GM21619 (cell line): Measurements from ENCODE around the gene MORN3.
"Not testable (repeated sequence)": the region's sequence is repeated elsewhere in the genome, so short reads cannot be mapped to it uniquely, and the experiment has no call there.

Experiments
- ATAC-seq: cut with Tn5 transposase; IDR thresholded peaks from one replicate; pipeline ENCODE4 v1.9.1; 2021; ENCODE audit not compliant: unreplicated experiment

MORN3 gene, protein sequence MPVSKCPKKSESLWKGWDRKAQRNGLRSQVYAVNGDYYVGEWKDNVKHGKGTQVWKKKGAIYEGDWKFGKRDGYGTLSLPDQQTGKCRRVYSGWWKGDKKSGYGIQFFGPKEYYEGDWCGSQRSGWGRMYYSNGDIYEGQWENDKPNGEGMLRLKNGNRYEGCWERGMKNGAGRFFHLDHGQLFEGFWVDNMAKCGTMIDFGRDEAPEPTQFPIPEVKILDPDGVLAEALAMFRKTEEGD

DNA sequence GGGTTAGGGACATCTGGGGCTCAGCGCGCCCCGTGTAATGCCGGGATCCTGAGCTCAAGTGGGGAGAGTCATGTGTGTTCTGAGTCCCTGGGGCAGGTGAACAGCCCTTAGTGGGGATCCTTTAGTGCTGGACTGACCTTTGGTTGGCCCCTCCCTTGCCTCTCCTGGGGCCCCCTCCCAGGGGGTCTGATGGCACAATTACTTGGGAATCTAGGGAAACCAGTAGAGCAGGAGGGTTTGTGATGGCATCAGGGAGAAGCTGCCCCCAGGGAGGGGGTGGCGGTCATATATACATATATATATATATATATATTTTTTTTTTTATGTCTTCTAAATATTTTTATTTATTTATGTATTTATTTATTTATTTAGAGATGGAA lies at the start of gene MORN3:
TSS of gene MORN3 (minus strand) at position 134 of the 380 bp plus-strand sequence. CDS start 171 bp downstream, outside the sequence.
- no peak for ATAC-seq

DNA sequence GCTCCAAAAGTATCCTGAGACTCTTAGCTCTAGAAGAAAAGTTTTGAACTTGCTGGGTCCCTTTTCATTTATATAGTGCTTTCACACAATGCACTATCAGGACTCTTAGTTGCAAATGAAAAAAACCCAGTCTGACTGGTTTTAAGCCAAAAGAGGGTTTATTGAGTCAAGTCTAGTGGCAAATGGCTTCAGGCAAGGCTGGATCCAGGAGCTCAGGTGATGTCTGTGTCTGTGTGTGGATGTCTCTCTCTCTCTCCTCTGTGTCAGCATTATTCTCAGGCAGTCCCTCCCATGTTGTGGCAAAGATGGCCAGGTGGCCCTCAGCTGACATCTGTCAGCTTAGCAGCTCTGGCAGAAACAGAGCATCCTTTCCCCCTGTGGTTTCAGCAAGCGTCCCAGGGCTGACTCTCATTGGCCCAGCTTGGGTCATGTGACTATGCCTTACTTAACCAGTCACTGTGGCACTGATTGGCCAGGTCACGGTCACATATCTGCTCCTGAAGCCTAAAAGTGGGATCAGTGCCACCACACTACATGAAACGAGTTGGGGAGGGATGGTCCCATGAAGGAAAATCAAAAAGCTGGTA lies 49.3 kb upstream of the MORN3 start:
- ATAC-seq = no peak

DNA sequence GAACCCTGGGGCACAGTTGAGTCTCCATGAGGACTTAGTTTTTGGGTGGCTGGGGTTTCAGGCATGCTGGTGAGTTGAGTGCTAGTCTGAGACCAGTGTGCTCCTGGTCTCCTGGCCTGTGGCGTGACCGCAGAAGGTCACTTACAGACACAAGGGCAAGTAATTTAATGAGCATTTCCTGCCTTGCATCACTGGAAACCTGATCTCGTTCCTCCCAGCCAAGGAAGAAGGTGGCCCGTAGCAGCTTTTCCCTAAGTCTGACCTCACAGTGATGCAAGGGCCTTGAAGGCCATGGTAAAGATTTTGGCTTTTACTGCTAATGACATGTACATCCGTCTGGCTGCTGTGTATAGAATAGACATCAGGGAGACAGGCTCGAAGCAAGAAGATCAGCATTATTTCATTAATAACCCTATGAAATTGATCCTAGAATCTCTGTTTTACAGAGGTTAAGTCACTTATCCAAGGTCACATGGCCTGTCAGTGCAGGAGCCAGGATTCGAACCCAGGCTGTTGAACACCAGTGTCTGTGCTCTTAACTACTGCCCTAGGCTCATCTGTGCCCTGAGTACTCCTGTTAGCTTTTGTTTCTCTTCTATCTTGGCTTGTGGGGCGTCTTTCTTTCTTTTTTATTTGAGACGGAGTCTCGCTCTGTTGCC lies 47.7 kb upstream of the MORN3 start:
- no peak for ATAC-seq

DNA sequence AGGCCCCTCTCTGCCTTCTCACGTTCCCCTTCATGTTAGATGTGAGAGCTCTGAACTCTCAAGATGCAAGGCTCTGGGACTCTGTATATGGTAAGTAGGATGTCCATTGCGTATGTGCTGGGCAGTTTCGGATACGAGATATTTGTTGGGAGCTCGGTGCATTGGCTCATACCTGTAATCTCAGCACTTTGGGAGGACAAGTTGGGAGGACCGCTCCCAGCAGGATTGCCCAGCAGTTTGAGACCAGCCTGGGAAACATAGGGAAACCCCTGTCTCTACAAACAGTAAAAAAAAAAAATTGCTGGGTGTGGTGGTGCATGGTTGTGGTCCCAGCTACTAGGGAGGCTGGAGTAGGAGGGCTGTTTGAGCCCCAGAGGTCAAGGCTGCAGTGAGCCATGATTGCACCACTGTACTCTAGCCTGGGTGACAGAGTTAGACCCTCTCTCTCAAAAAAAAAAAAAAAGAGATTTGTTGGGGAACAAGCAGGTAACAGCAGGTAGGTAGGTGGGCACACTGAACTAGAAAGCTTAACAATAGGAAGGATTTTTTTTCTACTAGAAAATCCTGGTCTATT lies 46.5 kb upstream of the MORN3 start:
- ATAC-seq = no peak

DNA sequence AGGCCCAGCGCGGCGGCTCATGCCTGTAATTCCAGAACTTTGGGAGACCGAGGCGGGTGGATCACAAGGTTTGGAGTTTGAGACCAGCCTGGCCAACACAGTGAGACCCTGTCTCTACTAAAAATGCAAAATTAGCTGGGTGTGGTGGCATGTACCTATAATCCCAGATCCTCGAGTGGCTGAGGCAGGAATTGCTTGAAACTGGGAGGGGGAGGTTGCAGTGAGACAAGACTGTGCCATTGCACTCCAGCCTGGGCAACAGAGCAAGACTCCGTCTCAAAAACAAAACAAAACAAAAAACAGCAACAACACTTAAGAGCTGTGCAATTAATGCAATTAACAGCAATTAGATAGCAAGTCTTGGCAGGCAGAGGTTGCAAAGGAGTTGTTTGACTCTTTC lies 45.6 kb upstream of the MORN3 start:
- not testable (repeated sequence) for ATAC-seq

DNA sequence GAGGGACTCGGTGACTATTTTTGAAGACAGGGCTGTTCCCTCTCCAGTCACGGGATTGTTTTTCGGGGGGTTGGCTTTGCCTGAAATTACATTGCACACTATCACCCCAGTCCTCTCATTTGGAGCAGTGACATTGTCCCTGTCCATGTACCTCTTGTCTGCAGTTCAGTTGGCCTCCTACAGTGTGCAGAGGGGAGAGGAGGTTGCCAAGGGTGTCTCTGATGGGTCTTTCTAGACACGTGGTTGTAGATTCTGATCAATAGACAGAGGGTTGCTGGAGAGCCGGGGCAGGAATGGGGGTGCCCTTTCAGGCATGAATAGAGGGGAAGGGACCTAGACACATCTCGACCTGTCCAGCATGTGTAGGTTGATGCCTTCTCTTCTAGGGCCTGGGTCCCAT lies 44.3 kb upstream of the MORN3 start:
- ATAC-seq = no peak

DNA sequence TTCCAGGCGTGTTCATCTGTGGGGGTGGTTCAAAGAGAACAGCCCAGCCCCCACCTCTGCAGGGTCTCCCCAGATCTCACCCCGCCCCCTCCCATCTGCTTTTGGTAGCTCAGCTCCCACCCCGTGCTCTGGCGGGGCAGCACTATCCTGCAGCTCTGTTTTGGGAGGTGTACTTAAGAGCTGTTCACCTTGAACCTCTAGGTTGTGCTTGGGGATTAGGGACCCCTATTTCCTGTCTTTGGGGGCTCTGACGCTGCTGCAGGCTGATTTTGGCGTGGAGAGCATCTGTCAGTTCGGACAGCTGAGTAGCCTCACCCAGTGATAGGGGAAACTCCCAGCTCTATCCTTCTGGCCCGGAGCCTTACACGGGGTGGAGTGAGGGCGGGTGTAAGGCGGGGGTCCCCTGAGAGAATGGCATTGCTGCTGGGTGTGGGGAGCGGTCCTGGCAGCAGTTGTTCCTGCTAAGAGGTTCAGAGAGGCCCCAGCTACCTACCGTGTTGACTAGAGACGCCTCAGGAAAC lies 43.9 kb upstream of the MORN3 start:
- no peak for ATAC-seq

DNA sequence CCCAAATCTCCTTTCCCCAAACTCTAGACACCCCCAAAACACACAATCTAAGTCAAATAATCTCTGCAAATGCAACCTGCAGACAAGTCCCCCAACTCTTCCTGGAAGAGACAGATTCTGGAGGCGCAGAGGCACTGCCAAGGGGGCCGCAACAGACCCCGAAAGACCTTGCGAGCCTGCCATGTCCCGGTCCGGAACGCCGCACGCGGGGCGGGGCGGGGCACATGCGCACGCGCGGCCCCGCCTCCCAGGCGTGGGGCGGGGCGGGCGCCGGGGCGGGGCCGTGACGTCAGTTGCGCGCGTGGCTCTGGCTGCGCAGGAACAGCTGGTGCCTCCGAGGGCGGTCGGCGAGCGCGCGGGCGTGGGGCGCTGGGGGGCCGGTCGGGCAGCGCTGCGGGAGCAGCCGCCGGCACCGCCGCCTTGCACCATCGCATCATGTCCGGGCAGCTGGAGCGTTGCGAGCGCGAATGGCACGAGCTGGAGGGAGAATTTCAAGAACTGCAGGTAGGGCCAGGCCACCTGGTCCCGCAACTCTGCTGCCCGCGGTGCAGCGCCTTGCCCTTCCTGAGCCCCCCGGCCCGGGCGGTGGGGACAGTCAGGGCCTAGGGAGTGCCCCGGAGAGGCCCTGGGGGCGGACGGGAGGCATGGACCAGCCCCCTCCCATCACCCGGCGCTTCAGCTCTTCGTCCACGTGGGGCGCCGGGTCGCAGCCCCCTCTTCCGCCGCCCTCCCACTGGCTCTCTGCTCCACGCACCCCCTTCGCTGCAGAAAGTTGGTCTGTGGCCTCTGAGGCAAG lies 43.2 kb upstream of the MORN3 start, which contains the start of gene TMEM120B:
TSS of gene TMEM120B (plus strand) at position 292 of the 796 bp plus-strand sequence. CDS start at position 436, 144 bp downstream.
- peak; percentile 74 for ATAC-seq

DNA sequence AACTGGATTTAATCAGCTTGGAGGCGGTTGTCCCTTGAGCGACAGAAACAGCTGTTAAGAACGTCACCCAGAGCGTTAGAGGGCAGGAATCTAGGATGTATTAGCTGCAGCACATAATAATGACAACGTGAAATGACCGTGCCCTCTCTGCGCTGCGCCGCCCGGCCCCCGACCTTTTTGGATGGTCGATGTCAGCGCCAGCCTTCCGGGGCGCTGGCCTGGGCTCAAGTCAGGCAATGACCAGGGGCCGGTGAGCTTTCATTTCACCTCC lies 42.7 kb upstream of the MORN3 start:
- peak; percentile 32 for ATAC-seq

DNA sequence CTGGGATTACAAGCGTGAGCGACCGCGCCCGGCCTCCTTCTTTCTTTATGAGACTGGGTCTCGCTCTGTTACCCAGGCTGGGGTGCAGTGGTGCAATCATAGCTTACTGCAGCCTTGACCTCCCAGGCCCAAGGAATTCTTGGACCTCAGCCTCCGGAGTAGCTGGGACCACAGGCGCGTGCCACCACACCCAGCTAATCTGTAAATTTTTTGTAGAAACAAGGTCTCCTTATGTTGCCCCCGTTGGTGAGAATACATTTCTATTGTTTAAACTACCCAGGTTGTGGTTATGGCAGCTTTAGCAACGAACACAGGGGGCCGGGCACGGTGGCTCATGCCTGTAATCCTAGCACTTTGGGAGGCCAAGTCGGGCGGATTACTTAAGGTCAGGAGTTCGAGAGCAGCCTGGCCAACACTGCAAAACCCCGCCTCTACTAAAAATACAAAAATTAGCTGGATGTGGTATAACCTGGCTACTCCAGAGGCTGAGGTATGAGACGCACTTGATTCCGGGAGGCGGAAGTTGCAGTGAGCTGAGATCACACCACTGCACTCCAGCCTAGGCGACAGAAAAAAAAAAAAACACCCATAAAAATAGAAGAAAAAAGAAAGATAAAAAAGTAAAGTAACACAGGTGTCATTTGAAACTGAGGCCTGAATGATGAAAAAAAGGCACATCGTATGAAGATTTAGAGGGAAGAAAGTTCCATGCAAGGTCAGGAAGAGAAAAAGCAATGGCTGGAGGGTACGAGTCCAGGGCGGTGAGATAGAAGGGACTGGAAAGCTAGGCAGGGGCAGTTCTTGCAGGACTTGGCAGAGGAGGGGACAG lies 42.1 kb upstream of the MORN3 start:
- no peak for ATAC-seq

DNA sequence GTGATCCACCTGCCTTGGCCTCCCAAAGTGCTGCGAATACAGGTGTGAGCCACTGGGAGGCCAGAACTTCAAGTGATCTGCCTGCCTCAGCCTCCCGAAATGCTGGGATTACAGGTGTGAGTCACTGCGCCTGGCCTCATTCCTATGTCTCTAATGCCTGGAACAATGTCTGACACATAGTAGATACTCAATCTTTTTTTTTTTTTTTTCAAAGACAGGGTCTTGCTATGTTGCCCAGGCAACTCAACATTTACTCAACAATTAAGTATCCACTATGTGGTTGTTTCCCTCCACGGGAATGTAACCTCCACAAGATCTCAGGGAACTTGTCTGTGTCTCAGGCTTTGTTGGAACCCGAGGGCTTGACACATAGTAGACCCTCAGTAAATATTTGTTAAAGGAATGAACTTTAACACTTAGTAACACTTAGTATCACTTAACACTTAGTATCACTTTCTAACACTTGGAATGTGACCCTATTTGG lies 40.1 kb upstream of the MORN3 start:
- no peak for ATAC-seq

DNA sequence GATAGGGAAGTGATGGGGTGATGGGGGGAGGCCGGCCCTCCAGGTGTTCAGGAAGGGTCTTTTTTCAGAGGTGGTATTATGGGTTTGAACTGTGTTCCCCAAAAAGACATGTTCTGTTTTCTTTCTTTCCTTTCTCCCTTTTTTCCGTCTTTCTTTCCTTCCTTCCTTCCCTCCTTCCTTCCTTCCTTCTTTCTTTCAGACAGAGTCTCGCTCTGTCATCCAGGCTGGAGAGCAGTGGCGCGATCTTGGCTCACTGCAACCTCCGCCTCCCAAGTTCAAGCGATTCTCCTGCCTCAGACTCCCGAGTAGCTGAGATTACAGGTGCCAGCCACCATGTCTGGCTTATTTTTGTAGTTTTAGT lies 39.6 kb upstream of the MORN3 start:
- ATAC-seq = not testable (repeated sequence)

DNA sequence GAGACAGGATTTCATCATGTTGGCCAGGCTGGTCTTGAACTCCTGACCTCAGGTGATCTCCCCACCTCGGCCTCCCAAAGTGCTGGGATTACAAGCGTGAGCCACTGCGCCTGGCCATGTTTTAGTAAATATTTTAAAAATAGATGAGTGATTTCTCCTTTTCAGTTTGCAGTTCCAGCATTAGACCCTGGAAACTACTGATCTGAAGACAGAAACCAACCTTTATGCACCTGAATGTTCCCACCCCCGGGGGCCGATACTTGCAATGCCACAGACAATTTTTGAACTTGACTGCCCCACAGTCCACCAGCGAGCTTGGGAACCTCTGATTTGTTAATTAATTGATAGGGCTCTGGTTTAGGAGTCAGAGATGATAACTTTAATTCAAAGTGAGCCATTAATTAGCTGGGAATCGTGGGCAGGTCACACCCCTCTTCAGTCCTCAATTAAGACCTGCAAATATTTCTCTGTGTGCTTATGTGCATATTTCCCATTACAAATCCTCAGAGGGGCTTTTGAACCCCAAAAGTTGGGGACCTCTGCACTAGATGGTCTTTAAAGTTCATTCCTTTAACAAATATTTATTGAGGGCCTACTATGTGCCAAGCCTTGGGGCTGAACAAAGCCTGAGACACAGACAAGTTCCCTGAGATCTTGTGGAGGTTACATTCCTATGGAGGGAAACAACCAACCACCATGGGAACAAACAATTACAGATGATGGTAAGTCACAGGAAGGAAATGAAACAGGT lies 39.0 kb upstream of the MORN3 start:
- no peak for ATAC-seq

DNA sequence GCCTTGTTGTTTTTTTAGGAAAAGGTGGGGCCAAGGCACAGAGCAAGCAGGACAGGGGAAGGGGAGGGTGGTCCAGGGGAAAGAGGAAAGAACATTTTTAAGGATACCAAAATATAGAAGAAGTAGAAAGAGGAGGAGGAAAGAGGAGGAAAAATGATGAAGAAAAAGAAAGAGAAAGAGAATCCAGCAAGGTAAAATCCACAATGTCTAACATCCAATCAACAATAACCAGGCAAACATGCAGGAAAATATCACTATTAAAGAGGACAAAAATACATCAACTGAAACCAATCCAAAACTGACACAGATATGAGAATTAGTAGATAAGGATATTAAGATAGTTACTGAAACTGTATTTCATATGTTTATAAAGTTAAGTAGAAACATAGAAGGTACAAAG lies 36.1 kb upstream of the MORN3 start:
- ATAC-seq = no peak

DNA sequence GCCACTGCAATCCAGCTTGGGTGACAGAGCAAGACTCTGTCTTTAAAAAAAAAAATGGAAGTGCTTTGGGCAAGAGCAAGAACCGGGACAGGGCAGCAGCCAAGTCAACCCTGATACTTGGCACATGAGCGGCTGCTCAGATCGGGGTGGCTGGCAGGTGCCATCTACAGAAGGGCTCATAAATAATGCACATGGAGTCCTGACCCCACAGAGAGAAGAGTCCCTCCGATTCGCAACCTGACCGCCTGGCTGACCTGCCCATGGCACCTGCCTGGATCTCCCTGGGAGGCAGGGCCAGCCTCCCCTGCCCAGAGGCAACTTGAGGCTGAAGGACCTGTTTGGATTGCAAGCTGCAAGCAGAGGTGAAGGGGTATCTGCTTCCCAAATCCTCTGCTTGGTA lies 33.5 kb upstream of the MORN3 start:
- ATAC-seq = no peak

DNA sequence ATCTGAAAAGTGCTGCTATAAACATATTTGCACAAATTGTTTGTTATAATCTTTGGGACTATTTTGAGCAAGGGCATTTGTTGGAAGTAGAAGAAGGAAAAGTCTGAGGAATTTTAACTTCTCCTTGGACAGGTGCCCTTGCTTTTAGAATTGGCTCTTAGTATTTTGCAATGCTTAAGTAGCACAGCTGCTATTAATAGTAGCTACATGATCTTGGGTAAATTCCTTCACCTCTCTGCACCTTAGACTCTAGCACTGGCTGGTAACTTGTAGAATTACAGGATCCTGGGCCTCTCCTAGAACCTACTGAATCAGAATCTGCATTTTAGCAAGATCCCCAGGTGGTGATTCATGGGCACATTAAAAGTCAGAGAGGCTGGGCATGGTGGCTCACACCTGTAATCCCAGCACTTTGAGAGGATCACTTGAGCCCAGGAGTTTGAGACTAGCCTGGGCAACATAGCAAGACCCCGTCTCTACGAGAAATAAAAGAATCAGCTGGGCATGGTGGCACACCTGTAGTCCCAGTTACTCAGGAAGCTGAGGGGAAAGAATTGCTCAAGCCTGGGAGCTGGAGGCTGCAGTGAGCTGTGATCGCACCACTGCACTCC lies 32.3 kb upstream of the MORN3 start:
- ATAC-seq = no peak

DNA sequence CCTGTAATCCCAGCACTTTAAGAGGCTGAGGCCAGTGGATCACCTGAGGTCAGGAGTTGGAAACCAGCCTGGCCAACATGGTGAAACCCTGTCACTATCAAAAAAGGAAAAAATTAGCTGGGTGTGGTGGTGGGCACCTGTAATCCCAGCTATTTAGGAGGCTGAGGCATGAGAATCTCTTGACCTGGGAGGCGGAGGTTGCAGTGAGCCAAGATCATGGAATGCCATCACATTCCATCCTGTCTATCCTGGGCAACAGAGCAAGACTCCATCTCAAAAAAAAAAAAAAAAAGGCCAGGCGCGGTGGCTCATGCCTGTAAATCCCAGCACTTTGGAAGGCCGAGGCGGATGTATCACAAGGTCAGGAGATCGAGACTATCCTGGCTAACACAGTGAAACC lies 28.4 kb upstream of the MORN3 start:
- not testable (repeated sequence) for ATAC-seq

DNA sequence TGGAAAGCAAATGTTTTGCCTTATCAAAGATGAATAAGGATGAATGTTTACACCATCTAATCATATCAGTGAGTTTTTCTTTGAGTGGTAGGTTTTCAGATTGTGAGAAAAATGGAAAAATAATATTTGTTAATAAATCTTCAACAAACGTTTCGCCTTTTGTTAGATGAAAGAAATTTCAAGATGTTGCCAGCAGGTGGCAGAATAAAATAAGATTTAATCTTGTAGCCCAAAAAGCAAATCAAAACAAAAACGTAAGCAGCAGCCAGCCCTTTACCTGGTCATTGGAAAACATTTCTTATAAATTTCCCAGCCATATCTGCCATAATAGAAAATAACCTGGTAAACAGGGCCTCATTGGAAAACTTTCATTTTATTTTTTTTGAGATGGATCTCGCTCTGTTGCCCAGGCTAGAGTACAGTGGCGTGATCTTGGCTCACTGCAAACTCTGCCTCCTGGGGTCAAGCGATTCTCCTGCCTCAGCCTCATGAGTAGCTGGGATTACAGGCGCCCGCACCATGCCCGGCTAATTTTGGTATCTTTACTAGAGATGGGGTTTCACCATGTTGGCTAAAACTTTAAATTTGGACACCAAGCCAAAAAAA lies 27.7 kb upstream of the MORN3 start:
- ATAC-seq = no peak
